Cardiac muscle cell (in vitro differentiated cells and primary cell): ENCODE data around the gene KIF2C. TPM values are rescaled to one million over a fixed set of nuclear protein-coding genes. Genes with fewer than 3 reads are reported as not detected.
"Not testable (repeated sequence)": the region's sequence is repeated elsewhere in the genome, so short reads cannot be mapped to it uniquely, and the experiment has no call there.

Experiments used
- DNase-seq, 2 donors: peaks; one replicate each; pipeline versions ENCODE4 v3.0.0 to v3.0.0-alpha.2; 2010 to 2017; ENCODE audit warnings: low read depth in 1 of 2, low spot score in 1 of 2
- H3K27ac ChIP-seq: fragments of 200-600 bp; sonication (generic); 2 replicates; pipeline ENCODE4 v1.5.1; 2016
- H3K27me3 ChIP-seq: fragments of 200-600 bp; sonication (generic); 2 replicates; pipeline ENCODE4 v1.6.0; 2016; ENCODE audit warnings: control low read depth
- H3K36me3 ChIP-seq: fragments of 200-600 bp; sonication (generic); 2 replicates; pipeline ENCODE4 v1.5.1; 2016; ENCODE audit warnings: control low read depth
- H3K4me1 ChIP-seq: fragments of 200-600 bp; sonication (generic); 2 replicates; pipeline ENCODE4 v1.8.1; 2017; ENCODE audit warnings: low read depth, mild to moderate bottlenecking, mixed run types
- H3K4me3 ChIP-seq: fragments of 200-600 bp; sonication (generic); 2 replicates; pipeline ENCODE4 v1.5.1; 2016; ENCODE audit warnings: mild to moderate bottlenecking
- H3K9me3 ChIP-seq: fragments of 200-600 bp; sonication (generic); 2 replicates; pipeline ENCODE4 v1.5.1; 2017; ENCODE audit warnings: low read depth, mild to moderate bottlenecking, control low read depth
- polyA plus RNA-seq: library from polyadenylated mRNA; unstranded; fragments of >200 nt; fragmentation: Nextera tagmentation; extraction: Ambion mirVana; gene quantifications from 2 replicates; pipeline ENCODE4 v1.2.1, GENCODE V29; 2016
- total RNA-seq: library from RNA; depleted of rRNA; stranded (reverse); fragments of >200 nt; gene quantifications from 2 replicates; pipeline ENCODE4 v1.2.3, GENCODE V29; 2016
- TF ChIP-seq, protein P1 (sequence below): IDR thresholded peaks from 2 replicates; pipeline ENCODE4 v1.5.1; 2012; ENCODE audit warnings: low read depth, mild to moderate bottlenecking, low read length

The KIF2C gene
- total and polyA plus RNA-seq, 2 experiments from 2014 or later: 10.0 to 80.8 TPM

DNA sequence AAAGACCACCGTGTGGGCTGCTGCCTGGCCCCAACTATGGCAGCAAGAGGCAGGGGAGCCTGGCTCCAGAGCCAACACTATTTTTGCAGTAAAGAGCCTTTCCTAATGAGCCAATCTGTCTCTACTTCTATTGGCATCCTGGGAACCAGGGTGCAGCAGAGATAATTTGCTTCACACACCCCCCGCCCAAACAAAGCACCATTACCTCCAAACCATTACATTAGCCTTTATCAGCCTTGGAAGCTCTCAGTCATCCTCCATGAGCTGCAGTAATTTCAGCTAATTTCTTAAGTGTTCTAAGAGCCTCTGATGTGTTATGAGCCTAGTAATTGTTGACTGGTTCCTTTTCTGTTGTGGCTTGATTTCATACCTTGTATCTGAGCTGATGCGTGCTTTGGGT, 43.5 kb upstream of the KIF2C start:
- no peaks in the 10 kb centered on the region for H3K27me3 ChIP-seq
- no peak overlapping the region for H3K4me3 ChIP-seq
- no peaks in the 10 kb centered on the region for H3K9me3 ChIP-seq
- no peaks in the 10 kb centered on the region for H3K36me3 ChIP-seq
- no peak for DNase-seq
- TF ChIP-seq, protein P1, sequence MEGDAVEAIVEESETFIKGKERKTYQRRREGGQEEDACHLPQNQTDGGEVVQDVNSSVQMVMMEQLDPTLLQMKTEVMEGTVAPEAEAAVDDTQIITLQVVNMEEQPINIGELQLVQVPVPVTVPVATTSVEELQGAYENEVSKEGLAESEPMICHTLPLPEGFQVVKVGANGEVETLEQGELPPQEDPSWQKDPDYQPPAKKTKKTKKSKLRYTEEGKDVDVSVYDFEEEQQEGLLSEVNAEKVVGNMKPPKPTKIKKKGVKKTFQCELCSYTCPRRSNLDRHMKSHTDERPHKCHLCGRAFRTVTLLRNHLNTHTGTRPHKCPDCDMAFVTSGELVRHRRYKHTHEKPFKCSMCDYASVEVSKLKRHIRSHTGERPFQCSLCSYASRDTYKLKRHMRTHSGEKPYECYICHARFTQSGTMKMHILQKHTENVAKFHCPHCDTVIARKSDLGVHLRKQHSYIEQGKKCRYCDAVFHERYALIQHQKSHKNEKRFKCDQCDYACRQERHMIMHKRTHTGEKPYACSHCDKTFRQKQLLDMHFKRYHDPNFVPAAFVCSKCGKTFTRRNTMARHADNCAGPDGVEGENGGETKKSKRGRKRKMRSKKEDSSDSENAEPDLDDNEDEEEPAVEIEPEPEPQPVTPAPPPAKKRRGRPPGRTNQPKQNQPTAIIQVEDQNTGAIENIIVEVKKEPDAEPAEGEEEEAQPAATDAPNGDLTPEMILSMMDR: no peak
- H3K4me1 ChIP-seq: no peaks in the 10 kb centered on the region
- H3K27ac ChIP-seq: no peak overlapping the region

DNA sequence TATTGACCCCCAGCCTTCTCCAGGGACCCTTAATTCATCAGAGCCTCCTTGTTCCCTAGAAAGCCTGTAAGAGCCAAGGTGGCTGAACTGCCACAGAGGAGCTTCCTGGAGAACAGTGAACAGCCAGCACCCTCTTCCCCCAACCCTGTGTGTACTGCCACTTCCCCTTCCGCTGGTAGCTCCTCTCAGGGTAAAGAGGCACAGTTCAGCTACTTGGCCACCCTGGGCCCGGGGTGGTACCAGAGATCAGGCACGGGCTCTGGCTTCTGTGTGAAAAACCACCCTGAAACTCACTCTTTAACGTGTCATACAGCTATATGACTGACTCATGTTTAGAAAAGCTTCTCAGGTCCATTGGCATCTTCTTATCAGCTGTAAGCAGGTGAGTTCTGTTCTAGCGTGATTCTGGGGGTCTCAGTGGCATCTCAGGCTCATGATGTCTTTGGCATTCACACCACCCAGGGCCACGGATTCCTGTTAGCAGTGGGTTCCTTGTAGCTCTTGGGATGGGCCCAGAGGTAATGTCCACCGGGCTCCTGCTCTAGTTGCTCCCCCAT, 42.8 kb upstream of the KIF2C start:
- TF ChIP-seq, protein P1: no peak
- no peak overlapping the region for H3K4me3 ChIP-seq
- H3K36me3 ChIP-seq: no peaks in the 10 kb centered on the region
- H3K4me1 ChIP-seq: no peaks in the 10 kb centered on the region
- no peak overlapping the region for H3K27ac ChIP-seq
- DNase-seq: no peak
- H3K9me3 ChIP-seq: no peaks in the 10 kb centered on the region
- no peaks in the 10 kb centered on the region for H3K27me3 ChIP-seq

DNA sequence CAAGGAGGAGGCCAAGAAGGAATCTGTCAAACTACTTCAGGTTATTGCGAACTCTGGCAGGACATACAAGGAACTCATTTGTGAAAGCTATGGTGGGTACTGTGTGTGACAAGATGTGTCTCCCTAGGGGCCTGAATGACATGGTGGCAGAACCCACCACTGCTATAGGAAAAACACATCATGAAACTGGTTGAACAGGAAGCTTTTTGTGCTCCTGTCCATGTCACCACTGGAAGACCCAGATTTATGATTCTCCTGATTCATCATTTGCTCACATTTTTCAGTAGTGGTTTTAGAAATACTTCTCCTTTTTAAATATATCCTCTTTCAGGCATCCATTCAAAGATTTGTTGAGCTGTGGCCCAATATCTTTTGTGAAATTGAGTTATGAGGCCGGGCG, 41.5 kb upstream of the KIF2C start:
- H3K27me3 ChIP-seq: no peaks in the 10 kb centered on the region
- H3K36me3 ChIP-seq: no peaks in the 10 kb centered on the region
- TF ChIP-seq, protein P1: no peak
- no peak overlapping the region for H3K27ac ChIP-seq
- no peak overlapping the region for H3K4me3 ChIP-seq
- no peaks in the 10 kb centered on the region for H3K4me1 ChIP-seq
- H3K9me3 ChIP-seq: no peaks in the 10 kb centered on the region
- no peak for DNase-seq

DNA sequence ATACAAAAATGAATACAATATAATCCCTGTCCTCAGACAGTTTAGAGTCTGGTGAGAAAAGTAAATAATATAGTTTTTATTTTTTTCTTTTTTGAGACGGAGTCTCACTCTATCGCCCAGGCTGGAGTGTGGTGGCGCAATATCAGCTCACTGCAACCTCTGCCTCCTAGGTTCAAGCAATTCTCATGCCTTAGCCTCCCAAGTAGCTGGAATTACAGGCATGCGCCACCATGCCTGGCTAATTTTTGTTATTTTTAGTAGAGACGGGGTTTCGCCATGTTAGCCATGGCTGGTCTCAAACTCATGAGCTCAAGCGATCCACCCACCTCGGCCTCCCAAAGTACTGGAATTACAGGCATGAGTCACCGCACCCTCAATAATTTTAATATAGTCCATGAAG, 40.3 kb upstream of the KIF2C start:
- not testable (repeated sequence) for H3K27ac ChIP-seq, H3K9me3 ChIP-seq, H3K36me3 ChIP-seq, H3K4me3 ChIP-seq, H3K4me1 ChIP-seq, H3K27me3 ChIP-seq, DNase-seq

DNA sequence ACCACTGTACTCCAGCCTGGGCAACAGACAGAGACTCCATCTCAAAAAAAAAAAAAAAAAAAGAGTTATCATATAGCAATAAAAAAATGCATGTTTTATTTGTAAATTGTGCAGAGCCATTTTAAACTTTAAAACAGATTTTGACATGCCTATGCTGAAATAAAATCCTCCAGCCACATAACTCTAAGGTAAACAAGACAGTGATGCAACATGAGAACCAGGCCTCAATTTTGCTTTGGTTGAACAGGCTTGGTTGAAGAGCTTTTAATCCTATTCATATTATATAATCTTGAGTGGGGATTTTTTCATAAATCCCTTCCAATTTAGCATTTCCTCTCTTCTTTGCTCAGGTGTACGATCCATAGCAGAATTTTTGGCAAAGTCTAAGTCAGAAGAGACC, 39.1 kb upstream of the KIF2C start:
- Histone ChIP-seq H3K9me3 (no peaks in the 10 kb centered on the region), H3K27me3 (no peaks in the 10 kb centered on the region), H3K4me1 (no peaks in the 10 kb centered on the region), H3K36me3 (no peaks in the 10 kb centered on the region), H3K4me3 (no peak overlapping the region), H3K27ac (no peak overlapping the region)
- DNase-seq: no peak
- TF ChIP-seq, protein P1: no peak

DNA sequence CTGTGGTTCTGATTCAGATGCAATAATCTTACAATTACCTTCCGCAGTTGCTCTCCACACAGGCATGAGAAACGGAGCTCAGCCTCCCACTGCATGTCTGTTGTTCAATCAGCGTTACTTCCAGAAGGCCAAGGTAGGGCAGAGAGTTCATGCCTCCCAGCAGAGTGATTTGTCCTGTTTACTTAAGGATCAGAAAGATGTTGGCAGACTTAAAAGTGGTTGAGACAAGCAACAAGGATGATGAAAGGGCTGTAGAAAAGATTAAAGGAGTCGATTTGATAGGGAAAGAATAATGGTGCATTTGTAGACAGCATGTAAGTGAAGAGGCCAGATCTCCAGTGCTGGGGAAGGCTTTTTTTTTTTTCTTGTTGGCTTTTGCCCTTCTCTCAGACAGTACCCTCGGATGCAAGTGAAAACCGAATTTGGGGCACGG, 38.5 kb upstream of the KIF2C start:
- H3K4me3 ChIP-seq: no peak overlapping the region
- peak overlapping the region; percentile 16 for H3K27ac ChIP-seq
- no peaks in the 10 kb centered on the region for H3K4me1 ChIP-seq
- H3K9me3 ChIP-seq: no peaks in the 10 kb centered on the region
- TF ChIP-seq, protein P1: no peak
- no peak for DNase-seq
- H3K36me3 ChIP-seq: no peaks in the 10 kb centered on the region
- H3K27me3 ChIP-seq: no peaks in the 10 kb centered on the region
